NCI-H774 (cell line): ENCODE results near the gene HES1.

Experiments
- DNase-seq: peaks from one replicate; lab custom pipeline; 2025; lab: John Stamatoyannopoulos, UW

The HES1 gene

DNA sequence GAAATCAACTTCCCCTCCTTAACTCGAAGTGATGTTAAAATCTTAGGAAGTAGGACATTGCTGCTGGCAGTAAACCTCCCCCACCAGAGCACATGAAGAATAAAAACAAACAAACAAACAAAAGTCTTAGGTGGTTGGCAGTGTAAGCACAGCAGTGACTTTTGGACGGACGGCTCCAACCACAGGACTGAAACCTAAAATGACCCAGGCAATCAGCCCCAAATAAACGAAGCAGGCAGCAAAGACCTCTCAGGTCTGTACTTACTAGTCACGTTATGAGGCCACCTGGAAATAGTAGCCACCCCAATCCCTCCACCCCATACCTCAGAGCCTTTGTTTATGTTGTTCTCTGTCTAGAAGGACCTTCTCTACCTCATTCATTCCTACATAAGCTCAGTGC is 33.5 kb upstream of the HES1 start:
- no peak for DNase-seq

- no peak for DNase-seq
Measured at GRCh38 chr3:194103505-194103904, 32.4 kb upstream of the HES1 start.

- DNase-seq: no peak
Measured at GRCh38 chr3:194103983-194104751, 31.8 kb upstream of the HES1 start.

GRCh38 chr3:194105292-194105691 is 30.7 kb upstream of the HES1 start:
- DNase-seq: no peak

DNA sequence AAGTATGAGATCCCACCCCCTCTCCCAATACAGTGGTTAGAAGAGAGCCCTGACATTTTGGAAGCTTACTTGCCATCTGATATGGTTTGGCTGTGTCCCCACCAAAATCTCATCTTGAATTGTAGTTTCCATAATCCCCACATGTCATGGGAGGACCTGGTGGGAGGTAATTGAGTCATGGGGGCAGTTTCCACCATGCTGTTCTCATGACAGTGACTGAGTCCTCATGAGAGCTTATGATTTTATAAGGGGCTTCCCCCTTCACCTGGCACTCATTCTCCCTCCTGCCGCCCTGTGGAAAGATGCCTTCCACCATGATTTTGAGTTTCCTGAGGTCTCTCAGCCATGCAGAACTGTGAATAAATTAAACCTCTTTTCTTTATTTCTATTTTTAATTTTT is 28.8 kb upstream of the HES1 start:
- no peak for DNase-seq

GRCh38 chr3:194109192-194109863 is 26.6 kb upstream of the HES1 start:
- no peak for DNase-seq

GRCh38 chr3:194110483-194110882 is 25.5 kb upstream of the HES1 start:
- DNase-seq: no peak

DNA sequence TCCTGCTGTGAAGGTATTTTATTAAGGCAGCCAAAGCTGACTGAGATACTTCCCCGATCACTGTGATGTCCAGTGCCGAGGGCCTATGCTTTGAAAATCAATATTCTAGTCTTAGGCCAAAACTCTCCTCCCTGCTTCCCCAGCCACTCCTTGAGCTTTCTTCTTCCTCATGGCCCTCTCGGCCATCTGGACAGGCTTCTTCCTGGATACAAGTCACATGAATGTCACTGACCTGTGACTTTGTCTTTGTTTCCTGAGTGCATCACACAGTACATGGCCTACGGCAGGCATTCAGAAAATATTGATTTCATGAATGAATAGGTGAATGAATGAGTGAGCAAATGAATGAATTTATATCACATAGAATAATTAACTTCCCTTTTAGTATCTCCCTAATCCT is 24.6 kb upstream of the HES1 start:
- DNase-seq: no peak

- DNase-seq: peak; percentile 89
Measured at GRCh38 chr3:194112120-194113106, 23.5 kb upstream of the HES1 start.

DNA sequence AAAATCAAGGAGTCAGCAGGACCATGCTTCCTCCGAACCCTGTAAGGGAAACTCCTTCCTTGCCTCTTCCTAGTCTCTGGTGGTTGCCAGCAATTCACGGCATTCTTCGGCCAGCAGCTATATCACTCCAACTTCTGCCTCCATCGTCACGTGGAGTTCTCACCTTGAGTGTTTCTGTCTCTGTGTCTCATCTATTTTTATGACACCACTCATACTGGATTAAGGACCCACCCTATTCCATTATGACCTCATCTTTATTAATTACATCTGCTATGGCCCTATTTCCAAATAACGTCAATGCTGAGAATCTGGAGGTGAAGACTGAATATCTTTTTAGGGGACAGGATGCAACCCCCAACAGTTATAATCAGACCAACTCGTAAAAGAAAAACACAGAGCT is 21.8 kb upstream of the HES1 start:
- DNase-seq: no peak

DNA sequence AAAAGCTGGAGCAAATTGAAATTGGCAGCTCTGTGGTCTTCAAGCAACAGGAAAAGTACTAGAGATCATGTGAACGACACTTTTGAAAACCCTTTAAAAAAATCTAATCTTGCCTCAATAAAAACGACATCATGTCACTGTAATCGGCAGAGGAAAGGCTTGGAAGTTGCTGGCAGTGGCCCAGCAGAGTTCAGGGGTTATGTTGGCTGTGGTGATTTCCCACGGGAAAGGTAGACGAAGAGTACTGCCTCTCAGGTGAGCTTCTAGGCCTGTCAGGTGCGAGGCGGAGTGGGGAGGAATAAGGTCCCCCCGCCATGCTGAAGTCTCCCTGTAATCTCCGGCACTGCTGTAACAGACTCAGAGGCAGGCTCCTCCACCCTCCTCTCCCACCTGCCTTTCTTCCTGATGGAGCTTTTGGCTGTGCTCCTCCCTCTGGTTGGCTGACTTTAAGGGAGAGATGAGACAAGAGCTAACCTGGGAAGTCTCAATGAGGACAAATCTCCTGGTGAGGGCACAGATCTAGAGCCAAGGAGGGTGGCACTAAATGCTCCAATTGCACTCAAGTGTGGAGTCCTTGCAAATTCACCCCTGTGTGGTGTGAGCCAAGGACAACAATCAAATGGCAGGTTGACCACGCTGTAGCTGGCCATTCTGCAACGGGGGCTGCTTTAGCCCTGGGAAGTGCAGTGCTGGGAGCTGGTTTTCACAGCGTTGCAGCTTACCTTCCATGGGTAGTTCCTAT is 18.7 kb upstream of the HES1 start:
- DNase-seq: no peak

- DNase-seq: no peak
Measured at GRCh38 chr3:194118920-194119319, 17.0 kb upstream of the HES1 start.

DNA sequence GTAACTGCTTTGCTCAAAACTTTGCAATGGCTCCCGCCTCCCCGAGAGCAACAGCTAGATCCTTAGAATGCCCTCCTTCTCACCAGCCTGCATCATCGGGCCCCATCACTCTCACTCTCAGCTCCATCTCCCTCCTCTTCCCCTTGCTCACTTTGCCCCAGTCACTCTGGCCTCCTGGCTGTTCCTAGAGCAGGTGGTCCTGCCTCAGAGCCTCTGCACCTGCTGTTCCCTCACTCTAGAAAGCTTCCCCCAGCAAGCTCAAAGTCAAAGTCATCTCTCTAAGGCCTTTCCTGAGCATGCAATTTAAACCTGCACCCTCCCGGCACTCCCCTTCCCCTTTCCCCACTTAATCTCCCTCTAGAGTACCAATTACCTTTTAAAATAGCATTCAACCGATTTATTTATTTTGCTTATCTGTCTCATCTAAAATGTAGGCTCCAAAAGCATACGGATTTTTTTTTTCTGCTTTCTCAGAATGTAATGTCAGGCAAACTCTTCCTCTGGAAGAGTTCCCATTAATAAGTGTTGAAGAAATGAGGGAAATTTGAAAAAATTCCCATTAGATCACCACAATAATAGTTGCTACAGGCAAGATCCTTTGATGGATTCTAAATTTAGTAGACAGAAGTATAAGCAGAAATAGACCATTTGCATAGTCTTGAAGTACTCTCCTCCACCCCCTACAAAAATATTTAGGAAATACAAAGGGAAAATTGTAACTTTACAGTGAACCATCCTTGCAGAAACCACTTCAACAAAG is 15.9 kb upstream of the HES1 start:
- DNase-seq: no peak

DNA sequence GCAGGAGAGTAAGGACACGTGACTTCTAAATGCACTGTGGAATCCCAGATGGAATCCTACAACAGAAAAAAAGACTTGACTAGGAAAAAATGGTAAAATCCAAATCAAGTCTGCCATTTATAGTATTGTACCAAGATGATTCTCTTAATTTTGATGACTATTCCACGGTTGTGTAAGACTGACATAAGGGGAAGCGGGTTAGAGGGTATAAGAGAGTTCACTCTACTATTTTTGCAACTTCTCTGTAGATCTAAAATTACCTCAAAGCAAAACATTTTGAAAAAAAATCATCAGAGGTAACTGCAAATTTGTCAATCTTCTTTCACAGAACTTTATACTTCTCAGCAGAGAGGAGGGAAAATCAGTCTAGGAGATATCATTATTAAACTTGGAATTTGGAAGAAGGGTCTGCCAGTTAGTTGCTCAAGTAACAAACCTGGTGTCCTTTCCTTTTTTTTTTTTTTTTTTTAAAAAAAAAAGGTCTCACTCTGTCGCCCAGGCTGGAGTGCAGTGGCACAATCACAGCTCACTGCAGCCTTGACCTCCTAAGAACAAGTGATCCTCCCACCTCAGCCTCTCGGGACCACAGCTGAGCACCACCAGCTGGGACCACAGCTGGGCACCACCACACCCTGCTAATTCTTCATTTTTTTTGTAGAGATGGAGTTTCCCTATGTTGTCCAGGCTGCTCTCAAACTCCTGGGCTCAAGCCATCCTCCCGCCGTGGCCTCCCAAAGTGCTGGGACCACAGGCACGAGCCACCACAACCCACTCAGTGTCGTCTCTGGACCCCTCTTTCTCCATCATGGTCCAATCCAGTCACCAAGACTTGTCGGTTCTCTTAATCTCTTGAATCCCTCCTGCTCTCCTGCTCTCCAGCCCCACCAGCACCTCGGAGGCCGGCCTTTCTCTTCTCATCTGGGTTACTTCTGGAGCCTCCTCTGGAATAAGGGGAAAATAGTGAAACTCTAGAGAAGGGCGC is 14.9 kb upstream of the HES1 start:
- DNase-seq: no peak

DNA sequence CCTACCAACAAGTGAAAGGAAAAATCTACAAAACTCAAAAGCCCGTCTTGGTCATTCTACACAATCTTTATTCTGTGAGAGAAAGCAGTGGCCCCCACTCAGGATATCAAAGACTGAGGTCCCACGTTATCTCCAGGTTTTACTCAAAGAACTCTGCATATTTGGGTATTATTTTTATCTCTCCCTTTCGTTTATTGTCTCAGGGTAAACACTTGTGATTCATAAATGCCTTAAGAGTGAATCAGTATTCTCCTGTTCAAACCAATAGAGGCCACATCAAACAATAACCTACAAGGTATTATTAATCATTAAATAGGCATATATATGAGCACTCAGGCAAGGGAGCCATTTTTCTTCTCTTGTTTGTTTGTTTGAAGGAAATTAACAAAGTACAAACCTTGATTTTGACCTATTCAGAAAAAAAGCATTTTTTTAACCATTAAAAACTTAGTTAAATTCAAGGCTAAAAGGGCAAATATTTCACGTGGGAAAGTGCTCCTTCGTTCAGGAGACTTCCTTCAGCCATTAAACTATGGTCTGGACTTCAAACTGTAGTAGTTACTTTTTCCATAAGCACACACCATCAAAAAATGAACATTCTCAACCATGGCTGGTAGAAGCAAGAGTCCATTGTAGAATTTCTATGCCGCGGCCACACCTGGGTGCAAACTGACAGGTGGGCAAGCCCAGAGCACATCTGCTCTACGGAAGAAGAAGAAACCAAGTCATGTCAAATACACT is 13.9 kb upstream of the HES1 start:
- DNase-seq: no peak

GRCh38 chr3:194123726-194124125 is 12.2 kb upstream of the HES1 start:
- DNase-seq: no peak

DNA sequence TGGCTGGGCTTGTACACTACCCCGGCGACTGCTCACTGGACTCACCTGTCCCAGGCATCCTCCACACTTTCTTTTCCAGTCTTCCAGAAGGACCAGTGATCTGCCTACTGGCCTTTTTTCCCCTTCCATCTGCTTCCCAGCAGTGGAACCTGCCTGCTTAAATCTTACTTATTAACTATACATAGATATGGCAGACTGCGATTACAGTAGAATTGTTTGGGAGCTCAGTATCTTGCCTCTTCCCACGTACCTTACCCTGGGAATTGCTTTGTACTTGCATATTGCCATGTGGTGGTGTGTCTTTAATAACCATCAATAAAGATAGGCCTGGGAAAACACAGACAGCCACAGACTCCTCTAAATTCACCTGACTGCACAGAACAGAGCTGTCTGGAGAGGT is 11.8 kb upstream of the HES1 start:
- no peak for DNase-seq

DNA sequence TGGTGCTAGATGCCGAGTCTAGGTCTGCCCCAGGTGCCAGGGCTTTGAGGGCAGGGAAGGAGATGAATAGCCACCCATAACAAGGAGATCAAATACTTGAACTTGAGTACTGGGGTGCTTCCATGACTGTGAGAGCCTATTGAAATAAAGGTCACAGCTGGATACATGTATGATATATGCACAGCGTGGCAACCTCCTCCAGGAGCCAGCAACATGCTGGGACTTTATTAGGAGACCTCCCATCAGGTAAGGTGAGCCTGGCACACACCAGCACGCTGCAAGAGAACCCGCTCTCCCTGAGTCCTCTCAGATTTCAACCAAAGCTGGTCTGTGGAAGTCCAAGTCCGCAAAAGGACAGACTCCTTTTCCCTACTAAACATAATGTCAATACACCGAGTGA is 10.5 kb upstream of the HES1 start:
- peak; percentile 48 for DNase-seq

DNA sequence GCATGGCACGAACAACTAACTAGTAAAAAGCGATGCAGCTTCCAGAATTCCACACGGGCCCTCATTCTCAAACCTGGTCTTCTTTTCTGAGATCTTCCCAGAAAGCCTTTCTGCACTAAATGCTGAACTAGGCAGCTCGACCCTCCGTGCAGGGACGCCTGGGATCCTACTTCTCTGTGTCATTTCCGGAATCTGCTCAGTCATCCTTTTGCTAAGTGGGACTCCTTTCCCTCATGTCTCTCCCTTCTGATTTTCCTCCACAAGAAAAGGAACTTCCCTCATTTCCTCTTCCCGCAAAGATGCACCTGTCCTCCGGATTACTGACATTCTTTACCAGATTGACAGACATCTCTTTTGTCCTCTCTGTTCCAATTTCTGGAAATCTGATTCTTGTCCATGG is 9.2 kb upstream of the HES1 start:
- DNase-seq: no peak
